Measurements from ENCODE around the gene CACNA1H.

CACNA1H gene

DNA sequence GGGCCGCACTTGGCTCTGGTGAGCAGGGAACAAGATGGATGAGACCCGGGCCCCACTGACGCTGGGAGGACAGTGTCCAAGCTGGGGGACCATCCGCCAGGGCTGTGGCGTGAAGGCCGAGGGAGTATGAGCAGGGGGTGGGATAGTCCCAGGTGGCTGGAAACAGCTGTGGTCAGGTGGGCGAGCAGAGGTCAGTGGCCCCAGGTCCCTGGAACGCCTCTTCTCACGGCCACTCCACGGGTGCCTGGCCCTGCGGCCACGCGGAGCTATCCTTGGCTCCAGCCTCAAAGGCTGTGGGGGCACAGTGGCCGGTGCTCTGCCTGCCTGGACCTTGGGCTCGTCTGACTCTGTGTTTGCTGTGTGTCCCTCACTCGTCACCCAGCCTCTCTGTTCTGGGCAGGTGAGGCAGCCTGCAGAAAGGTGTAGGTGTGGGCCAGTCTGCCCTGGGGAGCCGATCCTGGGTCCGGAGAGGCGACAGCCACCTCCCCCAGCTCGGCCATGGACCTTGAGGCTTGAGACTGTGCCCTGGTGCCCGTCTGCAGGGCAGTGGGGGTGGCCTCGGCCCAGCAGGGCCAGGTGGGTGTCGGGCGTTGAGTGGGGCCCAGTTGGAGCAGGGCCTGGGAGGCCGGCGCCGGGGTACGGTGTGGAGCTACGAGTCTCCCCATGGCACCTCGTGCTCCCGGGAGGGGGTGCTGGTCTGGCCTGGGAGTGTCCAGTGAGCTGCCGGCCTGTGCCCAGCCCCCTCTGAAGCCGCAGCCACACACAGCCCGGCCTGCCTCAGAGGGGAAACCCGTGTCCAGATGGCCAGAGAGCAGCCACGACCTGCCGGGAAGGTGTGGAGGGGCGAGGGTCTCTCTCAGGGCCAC is 10.0 kb downstream of the CACNA1H start:
- TF ChIP-seq, protein P1, sequence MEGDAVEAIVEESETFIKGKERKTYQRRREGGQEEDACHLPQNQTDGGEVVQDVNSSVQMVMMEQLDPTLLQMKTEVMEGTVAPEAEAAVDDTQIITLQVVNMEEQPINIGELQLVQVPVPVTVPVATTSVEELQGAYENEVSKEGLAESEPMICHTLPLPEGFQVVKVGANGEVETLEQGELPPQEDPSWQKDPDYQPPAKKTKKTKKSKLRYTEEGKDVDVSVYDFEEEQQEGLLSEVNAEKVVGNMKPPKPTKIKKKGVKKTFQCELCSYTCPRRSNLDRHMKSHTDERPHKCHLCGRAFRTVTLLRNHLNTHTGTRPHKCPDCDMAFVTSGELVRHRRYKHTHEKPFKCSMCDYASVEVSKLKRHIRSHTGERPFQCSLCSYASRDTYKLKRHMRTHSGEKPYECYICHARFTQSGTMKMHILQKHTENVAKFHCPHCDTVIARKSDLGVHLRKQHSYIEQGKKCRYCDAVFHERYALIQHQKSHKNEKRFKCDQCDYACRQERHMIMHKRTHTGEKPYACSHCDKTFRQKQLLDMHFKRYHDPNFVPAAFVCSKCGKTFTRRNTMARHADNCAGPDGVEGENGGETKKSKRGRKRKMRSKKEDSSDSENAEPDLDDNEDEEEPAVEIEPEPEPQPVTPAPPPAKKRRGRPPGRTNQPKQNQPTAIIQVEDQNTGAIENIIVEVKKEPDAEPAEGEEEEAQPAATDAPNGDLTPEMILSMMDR (conservative IDR thresholded peaks at IDR 0.05; ENCODE audit: low read length), result no peak
- no peak for DNase-seq (ENCODE audit: low read depth)
- H3K4me3 ChIP-seq (ENCODE audit: low read length), result no peak overlapping the region

DNA sequence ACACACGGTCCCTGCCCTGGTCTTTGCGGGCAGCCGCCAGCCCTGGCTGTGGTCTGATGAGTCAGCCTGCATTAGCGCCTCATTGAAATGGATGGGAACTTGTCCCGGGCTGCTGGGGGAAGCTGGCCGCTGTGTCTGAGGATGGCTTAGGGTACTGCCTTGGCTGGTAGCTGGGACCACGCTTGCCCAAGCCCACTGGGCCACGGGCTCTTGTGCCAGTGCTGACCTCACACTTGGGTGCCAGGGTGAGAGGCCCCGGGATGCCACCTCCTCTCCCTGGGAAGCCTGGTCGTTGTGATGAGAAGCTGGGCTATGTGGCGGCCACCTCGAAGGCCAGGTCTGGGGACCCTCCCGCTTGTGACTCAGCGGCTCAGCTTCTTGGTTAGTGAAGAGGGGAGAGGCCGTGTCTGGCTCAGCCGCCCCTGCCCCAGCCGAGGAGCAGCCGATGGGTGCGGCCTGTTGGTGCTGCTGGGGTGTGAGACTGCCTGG is 10.7 kb downstream of the CACNA1H start:
- no peak overlapping the region for H3K4me3 ChIP-seq (ENCODE audit: low read length)
- DNase-seq (ENCODE audit: low read depth), result no peak
- TF ChIP-seq, protein P1 (conservative IDR thresholded peaks at IDR 0.05; ENCODE audit: low read length), result no peak

DNA sequence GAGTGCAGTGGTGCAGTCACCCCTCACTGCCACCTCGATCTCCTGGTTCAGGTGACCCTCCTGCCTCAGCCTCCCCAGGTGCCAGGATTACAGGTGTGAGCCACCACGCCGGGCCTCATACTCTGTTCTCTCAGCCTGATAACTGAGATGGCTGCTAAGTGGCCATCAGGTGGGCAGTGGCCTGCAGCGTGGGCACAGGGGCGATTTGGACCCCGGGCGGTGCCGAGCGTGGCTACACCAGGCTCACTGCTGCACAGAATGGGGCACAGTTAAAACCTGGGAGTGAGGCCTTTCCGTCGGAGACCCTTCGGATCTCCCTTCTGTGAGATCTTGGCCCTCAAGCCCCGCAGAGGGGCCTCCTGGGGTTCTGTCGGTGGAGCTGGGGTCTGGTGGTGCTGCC is 11.5 kb downstream of the CACNA1H start:
- no peak for DNase-seq (ENCODE audit: low read depth)
- TF ChIP-seq, protein P1 (conservative IDR thresholded peaks at IDR 0.05; ENCODE audit: low read length), result no peak
- H3K4me3 ChIP-seq (ENCODE audit: low read length), result no peak overlapping the region

DNA sequence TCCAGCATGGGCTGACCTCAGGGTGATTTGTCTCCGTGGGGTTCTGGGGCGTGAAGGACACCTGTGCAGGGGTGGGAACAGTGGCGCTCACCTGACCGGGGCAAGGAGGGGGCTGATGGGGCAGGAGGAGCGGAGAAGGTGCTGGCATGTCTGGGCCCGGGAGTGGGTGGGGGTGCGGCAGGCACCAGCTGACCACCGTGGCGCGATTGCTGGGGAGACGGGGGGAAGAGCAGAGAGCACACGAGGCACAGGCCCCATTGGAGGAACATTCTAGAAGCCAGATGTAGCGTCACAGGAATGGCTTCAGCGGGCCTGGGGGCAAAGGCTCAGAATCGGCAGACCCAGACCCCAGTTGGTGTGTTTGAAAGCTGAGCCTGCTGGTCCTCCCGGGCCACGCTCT is 12.1 kb downstream of the CACNA1H start:
- DNase-seq (ENCODE audit: low read depth), result no peak
- no peak overlapping the region for H3K4me3 ChIP-seq (ENCODE audit: low read length)
- TF ChIP-seq, protein P1 (conservative IDR thresholded peaks at IDR 0.05; ENCODE audit: low read length), result no peak

DNA sequence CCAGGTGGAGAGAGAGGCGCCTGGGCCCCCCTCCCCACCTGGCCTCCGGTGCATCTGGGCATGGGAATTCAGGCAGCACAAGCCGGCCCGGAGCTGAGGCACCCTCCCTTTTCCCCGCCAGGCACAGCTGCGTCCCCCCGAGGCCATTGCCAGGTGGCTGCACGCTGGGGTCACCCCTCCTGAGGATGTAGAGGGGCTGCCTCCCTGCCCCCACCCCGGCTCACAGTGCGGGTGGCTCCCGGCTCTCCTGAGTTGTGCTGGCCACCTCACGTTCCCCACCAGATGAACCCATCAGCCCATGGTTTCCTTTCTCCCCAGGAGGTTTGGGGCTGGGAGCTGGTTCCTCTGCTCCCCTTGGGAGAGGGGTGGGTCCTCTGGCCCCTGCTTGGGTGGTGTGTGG is 12.6 kb downstream of the CACNA1H start:
- DNase-seq (ENCODE audit: low read depth), result no peak
- no peak overlapping the region for H3K4me3 ChIP-seq (ENCODE audit: low read length)
- TF ChIP-seq, protein P1 (conservative IDR thresholded peaks at IDR 0.05; ENCODE audit: low read length), result no peak

DNA sequence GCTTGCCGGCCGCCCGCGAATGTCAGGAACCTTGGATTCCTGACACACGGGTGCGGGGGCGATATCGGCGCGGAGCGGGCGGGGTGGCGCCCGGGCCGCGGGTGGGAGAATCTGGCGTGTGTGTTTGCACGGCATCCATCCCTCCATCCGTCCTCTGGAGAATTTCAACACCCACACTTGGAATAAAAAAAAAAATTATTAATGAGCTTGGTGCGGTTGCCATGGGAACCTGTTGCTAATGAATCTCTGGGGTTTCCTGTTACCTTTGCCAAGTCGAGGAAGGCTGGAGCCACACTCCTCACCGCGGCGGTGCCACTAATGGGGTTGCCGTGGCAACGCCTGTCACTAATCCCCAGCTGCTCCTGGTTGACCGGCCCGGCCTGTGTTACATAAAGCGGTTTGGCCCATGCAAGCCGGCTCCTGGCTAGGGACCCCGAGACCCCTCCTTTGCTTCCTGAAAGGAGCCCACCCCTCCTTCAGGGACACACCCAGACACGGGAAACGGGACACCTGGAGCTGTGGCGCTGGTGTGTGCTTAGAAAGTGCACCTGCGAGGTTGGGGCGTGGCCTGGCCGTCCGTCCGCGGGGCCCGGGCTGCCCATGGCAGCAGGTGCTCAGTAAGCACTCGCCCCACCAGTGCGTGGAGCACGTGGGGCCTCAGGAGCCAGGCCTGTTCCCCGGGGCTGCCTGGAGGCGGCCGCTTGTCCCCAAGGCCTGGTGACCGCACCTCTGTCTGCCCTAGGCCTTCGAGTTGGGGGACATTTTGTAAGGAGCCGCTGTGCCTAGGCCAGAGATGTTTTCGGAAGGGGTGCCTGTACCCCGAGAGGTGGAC is 14.6 kb downstream of the CACNA1H start:
- DNase-seq (ENCODE audit: low read depth), result no peak
- TF ChIP-seq, protein P1 (conservative IDR thresholded peaks at IDR 0.05; ENCODE audit: low read length), result no peak
- H3K4me3 ChIP-seq (ENCODE audit: low read length), result no peak overlapping the region

All from AG10803 (cell line).